Measurements from ENCODE around the gene ARF1.
A peak's percentile ranks its signal among the peaks of the same experiment; 100 is the strongest.
"Not testable (repeated sequence)": the region's sequence is repeated elsewhere in the genome, so short reads cannot be mapped to it uniquely, and the experiment has no call there.

ARF1 gene

GRCh38 chr1:228104526-228105269 lies 22.2 kb downstream of the ARF1 start:
- no peak for DNase-seq

- no peak for DNase-seq
Observed at GRCh38 chr1:228105270-228105995, 22.9 kb downstream of the ARF1 start.

- no peak for DNase-seq
Observed at GRCh38 chr1:228105996-228106799, 23.7 kb downstream of the ARF1 start.

- DNase-seq, result no peak
Observed at GRCh38 chr1:228106800-228107054, 24.2 kb downstream of the ARF1 start.

- no peak for DNase-seq
Observed at GRCh38 chr1:228107636-228108035, 25.1 kb downstream of the ARF1 start.

GRCh38 chr1:228108055-228108690 lies 25.7 kb downstream of the ARF1 start:
- DNase-seq, result no peak

GRCh38 chr1:228108742-228109072 lies 26.2 kb downstream of the ARF1 start:
- DNase-seq, result no peak

- DNase-seq, result peak; percentile 74
Observed at GRCh38 chr1:228109073-228109961, 26.8 kb downstream of the ARF1 start, which contains the start of gene MRPL55. Gene MRPL55 (minus strand): TSS chr1:228109299. CDS start chr1:228108260, 1,039 bp downstream.

- no peak for DNase-seq
Observed at GRCh38 chr1:228109962-228110488, 27.5 kb downstream of the ARF1 start.

GRCh38 chr1:228110556-228110955 lies 28.0 kb downstream of the ARF1 start:
- DNase-seq, result no peak

- not testable (repeated sequence) for DNase-seq
Observed at GRCh38 chr1:228111315-228111714, 28.8 kb downstream of the ARF1 start.

GRCh38 chr1:228112167-228112566 lies 29.7 kb downstream of the ARF1 start:
- no peak for DNase-seq

- DNase-seq, result no peak
Observed at GRCh38 chr1:228112617-228113016, 30.1 kb downstream of the ARF1 start.

GRCh38 chr1:228114827-228115226 lies 32.3 kb downstream of the ARF1 start:
- DNase-seq, result no peak

GRCh38 chr1:228117335-228117734 lies 34.8 kb downstream of the ARF1 start:
- DNase-seq, result no peak

- DNase-seq, result no peak
Observed at GRCh38 chr1:228118040-228118439, 35.5 kb downstream of the ARF1 start.

GRCh38 chr1:228120351-228120750 lies 37.8 kb downstream of the ARF1 start:
- DNase-seq, result no peak

GRCh38 chr1:228120857-228121489 lies 38.5 kb downstream of the ARF1 start:
- no peak for DNase-seq

GRCh38 chr1:228122921-228123441 lies 40.5 kb downstream of the ARF1 start:
- no peak for DNase-seq

- no peak for DNase-seq
Observed at GRCh38 chr1:228123505-228123904, 41.0 kb downstream of the ARF1 start.

- no peak for DNase-seq
Observed at GRCh38 chr1:228125185-228125584, 42.7 kb downstream of the ARF1 start.
